SK-N-SH treated with all-trans-retinoic acid at 6 μM for 48 hours (cell line): ENCODE data around the gene MAP7D2.

Source experiments
- ARNTL ChIP-seq: fragments of 450-650 bp; formaldehyde crosslinking; IDR thresholded peaks from 2 replicates; pipeline ENCODE4 v1.5.0; 2020; ENCODE audit warnings: low read depth, mild to moderate bottlenecking, moderate library complexity, borderline replicate concordance
- CSDC2 ChIP-seq: fragments of 250-450 bp; sonication (Bioruptor Pico); IDR thresholded peaks from 2 replicates; pipeline ENCODE4 v1.5.0; 2020; ENCODE audit warnings: mild to moderate bottlenecking, moderate library complexity
- OSR1 ChIP-seq: fragments of 250-450 bp; sonication (Bioruptor Pico); IDR thresholded peaks from 2 replicates; pipeline ENCODE4 v1.8.0; 2022; ENCODE audit warnings: moderate library complexity, mild to moderate bottlenecking, inconsistent platforms
- ZFP30 ChIP-seq: fragments of 450-650 bp; formaldehyde crosslinking; IDR thresholded peaks from 2 replicates; pipeline ENCODE4 v1.5.0; 2022; ENCODE audit warnings: mild to moderate bottlenecking, moderate library complexity
- TF ChIP-seq, protein P1 (sequence below): fragments of 250-450 bp; sonication (Bioruptor Pico); IDR thresholded peaks from 2 replicates; pipeline ENCODE4 v1.8.0; 2020; ENCODE audit warnings: mild to moderate bottlenecking, moderate library complexity, borderline replicate concordance
- TF ChIP-seq, protein P2 (sequence below): fragments of 250-450 bp; sonication (Bioruptor Pico); IDR thresholded peaks from 2 replicates; pipeline ENCODE4 v1.8.0; 2021; ENCODE audit warnings: low read depth, mild to moderate bottlenecking, moderate library complexity, borderline replicate concordance

DNA sequence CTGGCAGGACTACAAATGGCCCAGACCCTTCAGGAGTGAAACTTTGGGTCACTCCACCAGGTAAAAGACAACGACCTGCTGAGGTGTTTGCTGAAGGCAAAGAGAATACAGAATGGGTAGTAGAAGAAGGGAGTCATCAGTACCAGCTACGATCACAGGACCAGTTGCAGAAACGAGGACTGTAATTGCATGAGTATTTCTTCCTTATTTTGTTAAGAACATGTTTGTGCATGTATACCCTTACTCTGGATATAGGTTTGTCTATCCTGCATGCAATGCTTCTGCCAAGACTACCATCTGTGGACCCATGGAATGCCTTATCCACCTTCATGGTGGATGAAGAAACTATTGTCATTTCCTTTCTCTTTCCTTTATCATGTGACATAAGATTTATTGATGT is 77.7 kb downstream of the MAP7D2 start:
- TF ChIP-seq ARNTL: no peak
- TF ChIP-seq OSR1 (CRISPR knock-in tag): no peak
- TF ChIP-seq, protein P1, sequence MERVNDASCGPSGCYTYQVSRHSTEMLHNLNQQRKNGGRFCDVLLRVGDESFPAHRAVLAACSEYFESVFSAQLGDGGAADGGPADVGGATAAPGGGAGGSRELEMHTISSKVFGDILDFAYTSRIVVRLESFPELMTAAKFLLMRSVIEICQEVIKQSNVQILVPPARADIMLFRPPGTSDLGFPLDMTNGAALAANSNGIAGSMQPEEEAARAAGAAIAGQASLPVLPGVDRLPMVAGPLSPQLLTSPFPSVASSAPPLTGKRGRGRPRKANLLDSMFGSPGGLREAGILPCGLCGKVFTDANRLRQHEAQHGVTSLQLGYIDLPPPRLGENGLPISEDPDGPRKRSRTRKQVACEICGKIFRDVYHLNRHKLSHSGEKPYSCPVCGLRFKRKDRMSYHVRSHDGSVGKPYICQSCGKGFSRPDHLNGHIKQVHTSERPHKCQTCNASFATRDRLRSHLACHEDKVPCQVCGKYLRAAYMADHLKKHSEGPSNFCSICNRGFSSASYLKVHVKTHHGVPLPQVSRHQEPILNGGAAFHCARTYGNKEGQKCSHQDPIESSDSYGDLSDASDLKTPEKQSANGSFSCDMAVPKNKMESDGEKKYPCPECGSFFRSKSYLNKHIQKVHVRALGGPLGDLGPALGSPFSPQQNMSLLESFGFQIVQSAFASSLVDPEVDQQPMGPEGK (CRISPR knock-in tag): no peak
- TF ChIP-seq, protein P2, sequence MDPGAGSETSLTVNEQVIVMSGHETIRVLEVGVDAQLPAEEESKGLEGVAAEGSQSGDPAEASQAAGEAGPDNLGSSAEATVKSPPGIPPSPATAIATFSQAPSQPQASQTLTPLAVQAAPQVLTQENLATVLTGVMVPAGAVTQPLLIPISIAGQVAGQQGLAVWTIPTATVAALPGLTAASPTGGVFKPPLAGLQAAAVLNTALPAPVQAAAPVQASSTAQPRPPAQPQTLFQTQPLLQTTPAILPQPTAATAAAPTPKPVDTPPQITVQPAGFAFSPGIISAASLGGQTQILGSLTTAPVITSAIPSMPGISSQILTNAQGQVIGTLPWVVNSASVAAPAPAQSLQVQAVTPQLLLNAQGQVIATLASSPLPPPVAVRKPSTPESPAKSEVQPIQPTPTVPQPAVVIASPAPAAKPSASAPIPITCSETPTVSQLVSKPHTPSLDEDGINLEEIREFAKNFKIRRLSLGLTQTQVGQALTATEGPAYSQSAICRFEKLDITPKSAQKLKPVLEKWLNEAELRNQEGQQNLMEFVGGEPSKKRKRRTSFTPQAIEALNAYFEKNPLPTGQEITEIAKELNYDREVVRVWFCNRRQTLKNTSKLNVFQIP: no peak
- TF ChIP-seq ZFP30: no peak
- no peak for TF ChIP-seq CSDC2 (CRISPR knock-in tag)
